ENCODE results near the gene ATG2A.

ATG2A gene

DNA sequence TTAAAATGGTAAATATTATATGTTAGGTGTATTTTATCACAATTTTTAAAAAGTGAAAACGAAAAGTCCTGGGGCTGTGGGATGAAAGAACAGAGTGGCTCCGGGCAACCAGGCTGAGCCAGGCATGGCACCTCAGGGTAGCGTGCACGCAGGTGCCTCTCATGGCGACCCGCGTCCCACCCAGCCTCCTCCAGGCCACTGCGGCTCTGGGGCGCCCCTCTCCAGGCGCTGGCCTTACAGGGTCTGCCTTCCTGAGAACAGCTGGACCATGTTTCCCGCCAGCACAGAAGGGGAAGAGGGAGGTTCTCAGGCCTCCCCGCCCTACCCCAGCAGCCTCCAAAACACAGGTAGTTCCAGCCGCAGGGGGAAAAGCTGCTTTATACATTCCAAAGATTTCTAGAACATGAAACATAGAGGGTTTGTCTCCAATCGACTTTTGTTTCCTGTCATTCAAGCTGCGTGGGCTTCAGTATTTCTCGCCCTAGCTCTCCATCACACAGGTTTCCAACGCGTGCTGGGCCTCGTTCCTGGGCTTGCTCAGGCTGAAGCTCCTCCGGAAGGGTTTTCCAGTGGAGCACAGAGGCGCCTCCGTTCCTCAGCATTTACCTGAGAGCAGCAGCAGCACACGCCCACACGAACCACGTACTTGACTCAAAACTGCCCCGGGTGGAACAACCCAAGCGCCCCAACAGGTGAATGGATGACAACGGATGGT is 49.1 kb downstream of the ATG2A start:
- no peak for DNase-seq

- no peak for DNase-seq
These were observed 50.9 kb downstream of the ATG2A start for GRCh38 chr11:64866173-64866491.

DNA sequence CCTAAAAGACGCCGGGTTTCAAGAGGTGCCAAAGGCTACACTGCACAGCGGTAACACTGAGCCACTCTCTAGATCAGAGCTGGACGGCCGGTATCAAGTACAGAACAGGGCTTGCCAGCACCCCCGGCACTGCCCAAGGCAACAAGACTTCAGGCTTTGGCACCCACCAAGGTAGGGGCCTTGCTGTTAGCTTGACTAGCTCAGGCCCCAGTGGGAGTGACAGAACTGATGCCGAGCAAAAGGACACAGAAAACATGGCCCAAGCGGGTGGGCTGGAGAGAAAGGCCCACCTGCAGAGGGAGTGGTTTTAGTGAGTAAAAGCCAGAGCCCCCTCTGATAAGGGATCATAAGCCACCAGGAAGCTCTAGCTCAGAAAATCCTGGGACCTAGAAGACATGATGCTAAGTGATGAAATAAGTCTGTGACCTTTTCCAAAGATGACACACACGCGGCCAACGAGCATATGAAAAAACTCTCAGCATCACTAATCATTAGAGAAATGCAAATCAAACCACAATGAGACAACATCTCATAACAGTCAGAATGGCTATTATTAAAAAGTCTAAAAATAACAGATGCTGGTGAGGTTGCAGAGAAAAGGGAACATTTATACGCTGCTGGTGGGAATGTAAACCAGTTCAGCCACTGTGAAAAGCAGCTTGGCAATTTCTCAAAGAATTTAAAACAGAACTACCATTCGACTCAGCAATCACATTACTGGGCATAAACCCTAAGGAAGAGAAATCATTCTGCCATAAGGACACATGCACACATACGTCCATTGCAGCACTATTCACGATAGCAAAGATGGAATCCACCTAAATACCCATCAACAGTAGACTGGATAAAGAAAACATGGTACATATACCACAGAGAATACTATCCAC is 51.5 kb downstream of the ATG2A start:
- no peak for DNase-seq

- no peak for DNase-seq
These were observed 52.3 kb downstream of the ATG2A start for GRCh38 chr11:64864473-64865285.

DNA sequence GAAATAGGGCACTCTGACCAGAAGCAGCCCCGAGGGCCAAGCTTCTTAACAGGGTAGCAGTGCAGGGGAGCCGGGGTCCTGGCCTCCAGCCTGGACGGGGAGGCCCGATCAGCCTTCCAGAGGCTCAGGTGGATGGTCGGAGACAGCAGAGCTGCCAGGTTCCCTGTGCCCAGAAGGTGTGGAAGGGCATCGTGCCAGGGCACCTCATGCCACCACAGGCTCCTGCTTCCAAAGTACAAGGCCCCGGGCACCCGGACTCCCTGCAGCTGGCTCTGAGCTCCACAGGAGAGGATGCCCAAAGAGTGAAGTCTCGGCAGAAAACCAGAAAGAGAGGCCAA is 52.9 kb downstream of the ATG2A start:
- no peak for DNase-seq

DNA sequence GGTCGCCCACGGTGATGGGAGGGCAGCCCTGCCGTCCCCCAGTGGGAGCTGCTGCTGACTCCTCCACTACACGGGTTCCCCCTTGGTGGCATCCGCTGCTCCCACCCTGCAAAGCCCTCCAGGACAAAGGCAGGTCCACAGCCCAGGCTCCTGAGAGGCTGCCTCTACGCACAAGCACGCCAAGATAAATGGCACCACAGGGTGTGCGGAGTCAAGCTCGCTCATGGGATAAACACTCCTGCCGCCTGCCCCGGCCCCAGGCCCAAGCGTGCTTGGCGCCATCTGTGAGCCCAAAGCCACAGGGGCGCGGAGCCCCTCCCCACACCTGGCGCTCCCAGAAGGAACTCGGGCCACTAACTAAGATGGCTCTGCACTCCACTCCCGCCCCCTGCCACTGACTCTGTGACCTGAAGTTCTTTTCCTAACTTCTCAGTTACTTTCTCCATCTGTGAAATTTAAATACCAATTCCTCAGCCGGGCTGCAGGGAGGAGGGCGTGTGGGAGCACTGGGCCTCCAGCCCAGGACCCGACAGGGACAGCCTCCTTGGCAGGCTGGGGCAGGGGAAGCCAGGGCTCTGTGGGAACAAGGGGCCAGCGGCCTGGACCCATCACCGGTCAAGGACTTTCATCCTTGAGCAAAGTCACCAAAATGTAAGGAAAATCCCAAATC is 53.5 kb downstream of the ATG2A start:
- no peak for DNase-seq

DNA sequence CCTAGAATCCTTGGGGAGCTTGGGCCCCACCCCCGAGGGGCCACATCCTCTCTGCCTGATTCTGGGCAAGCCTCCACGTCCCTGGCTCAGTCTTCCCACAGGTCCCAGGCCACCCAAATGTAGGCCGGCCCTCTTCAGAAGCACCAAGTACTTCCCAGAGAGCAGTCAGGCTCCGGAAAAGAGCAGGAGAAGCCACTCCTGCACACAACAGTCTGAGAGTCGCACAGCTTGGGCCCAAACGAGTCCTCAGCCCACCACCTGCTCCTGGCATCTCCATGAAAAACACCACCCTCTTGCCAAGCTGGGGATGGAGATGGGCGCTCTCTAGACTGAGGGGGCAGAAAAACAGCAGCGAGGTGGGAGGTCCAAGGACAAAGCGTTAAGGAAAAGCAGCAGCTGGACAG is 54.0 kb downstream of the ATG2A start:
- DNase-seq = no peak

GRCh38 chr11:64861227-64861975 is 55.6 kb downstream of the ATG2A start:
- DNase-seq = no peak

- DNase-seq = no peak
These were observed 57.2 kb downstream of the ATG2A start for GRCh38 chr11:64859542-64860414.

DNA sequence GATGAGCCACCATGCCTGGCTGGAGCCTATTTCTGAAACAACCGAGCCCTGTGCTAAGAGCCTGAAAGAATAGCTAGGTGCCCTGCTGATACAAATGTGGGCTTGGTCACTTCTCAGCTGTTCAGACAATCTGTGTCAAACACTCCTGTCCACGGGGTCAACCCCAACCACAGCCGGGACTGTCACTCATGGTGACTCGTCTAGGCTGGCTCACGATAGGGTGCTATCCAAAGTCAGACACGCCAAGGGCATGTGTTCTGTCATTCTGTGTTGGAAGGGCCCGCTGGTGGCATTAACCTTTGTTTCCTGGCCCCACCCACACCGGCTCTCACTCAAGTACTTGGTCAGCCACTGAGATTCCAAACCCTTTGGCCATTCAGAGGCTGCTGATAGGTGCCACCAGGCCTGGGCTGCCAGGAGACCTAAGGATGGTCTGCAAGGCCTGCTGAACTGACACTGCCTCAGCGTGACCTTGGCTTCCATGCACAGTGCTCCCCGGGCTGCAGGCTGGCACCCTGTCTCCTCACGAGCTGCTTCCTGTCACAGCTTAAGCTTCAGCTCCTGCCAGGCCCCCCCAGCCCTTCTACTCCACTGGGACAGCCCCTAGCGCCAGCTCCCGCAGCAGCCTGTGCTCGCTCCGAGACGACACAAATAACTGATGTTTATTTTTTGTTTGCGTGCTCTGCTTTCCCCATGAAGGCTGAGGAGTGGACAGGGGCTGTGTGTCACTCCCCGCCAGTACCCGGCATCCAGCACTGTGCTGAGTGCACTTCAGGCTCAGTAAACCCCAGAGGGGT is 58.3 kb downstream of the ATG2A start:
- no peak for DNase-seq

GRCh38 chr11:64857485-64857884 is 59.5 kb downstream of the ATG2A start:
- no peak for DNase-seq

- DNase-seq = no peak
These were observed 60.4 kb downstream of the ATG2A start for GRCh38 chr11:64856382-64857227.

GRCh38 chr11:64855596-64856304 is 61.3 kb downstream of the ATG2A start:
- no peak for DNase-seq

DNA sequence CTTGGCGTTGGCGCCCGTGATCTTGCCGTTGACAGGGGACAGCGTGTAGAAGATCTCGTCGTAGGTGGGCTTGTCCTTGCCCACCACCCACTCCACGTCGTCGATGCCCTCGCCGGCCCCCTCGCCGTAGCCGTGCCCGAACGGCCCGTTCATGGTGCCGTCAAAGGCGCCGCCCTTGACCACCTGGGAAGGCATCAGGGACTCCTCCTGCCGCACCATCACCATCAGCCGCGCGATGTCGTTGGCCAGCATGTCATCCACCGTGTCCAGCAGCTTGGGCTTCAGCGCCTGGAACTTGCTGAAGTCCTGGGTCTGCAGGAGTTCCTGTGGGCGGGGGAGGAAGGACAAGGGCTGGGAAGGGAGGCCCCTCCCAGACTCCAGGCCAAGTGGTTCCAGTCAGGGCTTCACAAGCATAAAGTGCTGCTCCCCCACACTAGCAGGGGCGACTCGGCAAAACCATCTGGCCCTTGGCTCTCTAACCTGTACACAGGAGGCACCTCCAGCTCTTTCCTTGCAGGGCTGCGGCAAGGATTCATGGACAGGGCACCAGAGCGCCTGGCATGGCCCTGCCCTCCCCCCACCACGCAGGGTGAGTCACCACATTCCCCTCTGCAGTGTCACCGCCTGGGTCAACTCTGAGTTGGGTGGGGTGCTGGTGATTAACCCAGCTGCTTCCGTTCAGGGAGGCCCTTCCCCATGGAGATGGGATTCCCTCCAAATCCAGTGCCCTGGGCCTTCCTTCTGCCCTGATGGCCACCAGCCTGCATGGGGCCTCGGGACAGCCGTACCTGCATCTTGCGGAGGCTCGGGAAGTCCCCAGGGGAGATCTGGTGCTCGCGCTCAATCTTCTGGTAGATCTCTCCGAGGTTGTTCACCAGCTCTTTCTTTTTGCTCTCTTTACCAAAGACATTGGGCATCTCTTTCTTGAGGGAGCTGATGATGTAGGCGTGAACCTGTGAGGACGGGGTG is 62.2 kb downstream of the ATG2A start:
- DNase-seq = no peak

- no peak for DNase-seq
These were observed 62.9 kb downstream of the ATG2A start for GRCh38 chr11:64854157-64854533.

DNA sequence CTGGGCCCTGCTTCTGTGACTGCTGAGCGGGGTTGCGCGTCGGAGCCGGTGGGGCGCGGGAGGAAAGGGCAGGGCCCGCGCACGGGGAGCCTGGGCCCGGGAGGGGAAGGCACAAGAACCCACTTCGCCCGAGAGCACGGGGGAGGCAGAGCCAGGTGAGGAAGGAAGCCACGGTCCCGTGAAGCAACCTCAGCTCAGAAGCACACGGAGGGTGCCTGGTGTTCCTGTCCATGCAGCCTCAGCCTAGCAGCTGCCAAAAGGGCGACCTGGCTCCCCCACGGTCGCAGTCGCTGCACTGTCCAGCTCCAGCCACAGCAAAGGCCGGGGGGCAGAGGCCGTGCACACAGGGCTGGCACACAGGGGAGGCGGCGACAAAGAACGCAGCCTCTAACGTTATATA is 63.3 kb downstream of the ATG2A start:
- no peak for DNase-seq

- no peak for DNase-seq
These were observed 64.1 kb downstream of the ATG2A start for GRCh38 chr11:64852804-64853509.

All from NCI-H1930 (cell line).